HUES64 (cell line): ENCODE results near the gene ITPRIPL1.

Experiments
- H3K27ac ChIP-seq: 2 replicates; pipeline ENCODE4 v1.7.0; 2013; ENCODE audit warnings: low read depth, low read length, inconsistent platforms
- H3K27me3 ChIP-seq: 2 replicates; pipeline ENCODE4 v1.6.1; 2013; ENCODE audit warnings: mild to moderate bottlenecking, low read length; ENCODE audit not compliant: insufficient read depth
- H3K36me3 ChIP-seq: 2 replicates; pipeline ENCODE4 v1.6.1; 2013; ENCODE audit warnings: mild to moderate bottlenecking, low read length; ENCODE audit not compliant: insufficient read depth
- H3K4me1 ChIP-seq: 2 replicates; pipeline ENCODE4 v1.6.1; 2013; ENCODE audit warnings: mild to moderate bottlenecking, low read length, moderate library complexity; ENCODE audit not compliant: insufficient read depth
- H3K4me3 ChIP-seq: 2 replicates; pipeline ENCODE4 v1.5.1; 2013; ENCODE audit warnings: mild to moderate bottlenecking, low read length, moderate library complexity
- H3K9ac ChIP-seq: 2 replicates; pipeline ENCODE4 v1.6.1; 2013; ENCODE audit warnings: mild to moderate bottlenecking, low read depth, low read length
- H3K9me3 ChIP-seq: 2 replicates; pipeline ENCODE4 v1.6.1; 2013; ENCODE audit warnings: low read depth, low read length; ENCODE audit not compliant: insufficient read depth
- WGBS: fragments of 150-250, 120-280 bp; methylation state at CpG from one replicate; pipeline ENCODE4 v1.1.7; 2013; ENCODE audit warnings: missing lambda C conversion rate; 5-methylcytosine and 5-hydroxymethylcytosine counted together

Gene ITPRIPL1

DNA sequence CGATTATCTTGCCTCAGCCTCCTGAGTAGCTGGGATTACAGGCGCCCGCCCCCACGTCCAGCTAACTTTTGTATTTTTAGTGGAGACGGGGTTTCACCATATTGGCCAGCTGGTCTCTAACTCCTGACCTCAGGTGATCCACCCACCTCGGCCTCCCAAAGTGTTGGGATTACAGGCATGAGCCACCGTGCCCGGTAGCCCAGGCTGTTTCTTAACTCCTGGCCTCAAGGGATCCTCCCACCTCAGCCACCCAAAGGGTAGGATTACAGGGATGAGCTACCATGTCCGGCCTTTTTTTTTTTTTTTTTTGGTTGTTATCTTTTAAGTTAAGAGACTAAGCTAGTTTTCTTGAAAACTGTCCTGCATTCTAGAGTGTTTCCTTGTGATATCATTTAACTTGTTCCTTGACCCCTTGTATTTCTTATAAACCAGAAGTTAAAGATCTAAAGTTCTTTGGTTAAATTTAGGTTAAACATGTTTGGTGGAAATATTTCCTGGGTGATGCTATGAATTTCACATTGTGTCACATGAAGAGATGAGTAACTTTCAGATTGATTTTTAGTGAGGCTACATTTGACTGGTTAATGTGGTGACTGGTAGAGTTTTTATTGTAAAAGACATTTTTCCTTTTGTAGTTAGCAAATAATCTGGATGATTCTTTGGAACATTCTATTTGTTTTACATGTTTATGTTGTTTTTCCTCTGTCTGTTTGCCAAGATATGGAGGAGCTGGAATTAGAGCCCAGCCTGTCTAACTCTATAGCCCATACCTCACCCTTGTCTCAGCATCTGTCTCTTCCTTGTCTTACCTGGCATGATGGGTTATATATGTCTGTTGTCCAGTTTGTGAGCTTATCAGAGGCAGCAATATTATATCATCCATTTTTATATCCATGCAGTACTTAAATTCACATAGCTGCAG is 15.6 kb downstream of the ITPRIPL1 start:
- peaks cover 52% of the 10 kb centered on the region for H3K36me3 ChIP-seq
- H3K4me1 ChIP-seq, result no peaks in the 10 kb centered on the region; the same call in 1 of the 2 replicates
- H3K4me3 ChIP-seq, result no peak overlapping the region
- no peaks in the 10 kb centered on the region for H3K27me3 ChIP-seq
- WGBS, result 94% methylated on average over 8 of the region's 9 CpGs
- no peaks in the 10 kb centered on the region for H3K9me3 ChIP-seq
- H3K27ac ChIP-seq, result no peak overlapping the region
- no peak overlapping the region for H3K9ac ChIP-seq

DNA sequence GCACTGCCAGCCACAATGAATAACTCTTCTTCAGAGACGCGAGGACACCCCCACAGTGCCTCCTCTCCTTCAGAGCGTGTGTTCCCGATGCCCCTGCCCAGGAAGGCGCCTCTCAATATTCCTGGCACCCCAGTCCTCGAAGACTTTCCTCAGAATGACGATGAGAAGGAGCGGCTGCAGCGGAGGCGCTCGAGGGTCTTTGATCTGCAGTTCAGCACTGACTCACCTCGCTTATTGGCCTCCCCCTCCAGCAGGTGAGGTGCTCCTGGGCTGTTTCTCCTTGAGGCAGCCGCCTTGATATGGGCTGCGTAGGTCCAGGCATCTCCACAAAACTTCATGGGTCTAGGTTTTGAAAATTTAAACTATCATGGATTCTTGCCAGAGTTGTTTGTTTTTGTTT is 16.5 kb downstream of the ITPRIPL1 start:
- no peaks in the 10 kb centered on the region; the same call in 1 of the 2 replicates for H3K4me1 ChIP-seq
- no peak overlapping the region for H3K27ac ChIP-seq
- H3K36me3 ChIP-seq, result peaks cover 61% of the 10 kb centered on the region
- 97% methylated on average over 14 of the region's 14 CpGs for WGBS
- no peak overlapping the region for H3K4me3 ChIP-seq
- no peaks in the 10 kb centered on the region for H3K9me3 ChIP-seq
- no peak overlapping the region for H3K9ac ChIP-seq
- no peaks in the 10 kb centered on the region for H3K27me3 ChIP-seq

DNA sequence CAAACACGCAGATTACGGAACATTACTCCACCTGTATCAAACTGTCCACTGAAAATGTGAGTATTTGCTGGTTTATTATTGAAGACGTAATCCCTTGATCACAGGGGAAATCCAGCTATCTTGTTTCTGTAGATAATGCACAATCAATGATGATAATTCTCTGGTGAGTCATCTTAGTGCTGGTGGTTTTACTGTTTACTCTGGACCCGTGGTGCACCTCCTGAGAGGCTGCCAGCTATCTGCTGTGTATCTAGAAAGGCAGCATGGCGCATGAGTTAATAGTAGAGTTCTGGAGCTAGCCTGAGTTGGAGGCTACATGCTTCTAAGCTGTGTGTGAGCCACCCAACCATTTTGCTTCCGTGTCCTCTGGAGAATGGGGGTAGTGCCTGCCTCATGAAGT is 17.0 kb downstream of the ITPRIPL1 start:
- no peaks in the 10 kb centered on the region for H3K9me3 ChIP-seq
- peaks cover 66% of the 10 kb centered on the region for H3K36me3 ChIP-seq
- 89% methylated on average over 4 of the region's 6 CpGs for WGBS
- H3K27ac ChIP-seq, result no peak overlapping the region
- no peaks in the 10 kb centered on the region for H3K4me1 ChIP-seq
- H3K4me3 ChIP-seq, result no peak overlapping the region
- no peaks in the 10 kb centered on the region for H3K27me3 ChIP-seq
- no peak overlapping the region for H3K9ac ChIP-seq

- Histone ChIP-seq H3K9ac (no peak overlapping the region), H3K9me3 (no peaks in the 10 kb centered on the region), H3K27ac (no peak overlapping the region), H3K4me3 (no peak overlapping the region), H3K36me3 (peaks cover 83% of the 10 kb centered on the region), H3K4me1 (no peaks in the 10 kb centered on the region), H3K27me3 (no peaks in the 10 kb centered on the region)
- 92% methylated on average over 5 of the region's 5 CpGs for WGBS
Measured at GRCh38 chr2:96344011-96344410, 18.9 kb downstream of the ITPRIPL1 start.

- Histone ChIP-seq H3K27me3 (no peaks in the 10 kb centered on the region), H3K36me3 (peaks cover 94% of the 10 kb centered on the region), H3K27ac (no peak overlapping the region), H3K9ac (no peak overlapping the region), H3K4me1 (no peaks in the 10 kb centered on the region), H3K9me3 (no peaks in the 10 kb centered on the region), H3K4me3 (no peak overlapping the region)
- WGBS, result 94% methylated on average over 4 of the region's 4 CpGs
Measured at GRCh38 chr2:96345438-96345837, 20.3 kb downstream of the ITPRIPL1 start.

DNA sequence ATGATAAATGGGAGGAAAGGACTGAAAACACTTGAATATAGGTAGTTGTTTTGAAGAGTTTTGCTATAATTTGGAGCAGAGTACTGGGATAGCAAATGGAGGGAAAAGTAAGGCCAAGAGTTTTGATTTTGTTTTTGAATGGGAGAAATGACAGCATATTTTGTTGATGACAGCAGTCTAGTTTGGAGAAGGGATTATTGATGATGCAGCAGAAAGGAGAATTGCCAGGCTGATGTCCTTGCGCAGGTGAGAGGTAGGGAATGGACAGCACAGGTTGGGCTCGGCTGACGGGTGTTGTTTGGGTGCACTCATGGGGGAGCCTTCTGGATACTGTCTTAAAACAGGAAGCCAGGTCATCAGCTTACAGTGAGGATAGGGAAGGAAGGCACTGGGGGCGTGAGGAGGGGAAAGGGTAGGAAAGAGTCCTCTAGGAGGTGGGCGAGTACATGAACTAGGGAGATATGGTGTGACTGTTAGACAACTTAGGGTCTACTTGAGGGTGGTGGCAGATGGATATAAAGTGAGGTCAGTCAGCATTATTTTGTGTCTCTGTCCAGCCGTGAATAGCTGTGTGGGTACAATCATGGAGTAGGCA is 20.8 kb downstream of the ITPRIPL1 start:
- Histone ChIP-seq H3K27me3 (no peaks in the 10 kb centered on the region), H3K9me3 (no peaks in the 10 kb centered on the region), H3K4me1 (no peaks in the 10 kb centered on the region), H3K27ac (no peak overlapping the region), H3K36me3 (peaks cover 97% of the 10 kb centered on the region), H3K4me3 (no peak overlapping the region), H3K9ac (no peak overlapping the region)
- 92% methylated on average over 6 of the region's 6 CpGs for WGBS

DNA sequence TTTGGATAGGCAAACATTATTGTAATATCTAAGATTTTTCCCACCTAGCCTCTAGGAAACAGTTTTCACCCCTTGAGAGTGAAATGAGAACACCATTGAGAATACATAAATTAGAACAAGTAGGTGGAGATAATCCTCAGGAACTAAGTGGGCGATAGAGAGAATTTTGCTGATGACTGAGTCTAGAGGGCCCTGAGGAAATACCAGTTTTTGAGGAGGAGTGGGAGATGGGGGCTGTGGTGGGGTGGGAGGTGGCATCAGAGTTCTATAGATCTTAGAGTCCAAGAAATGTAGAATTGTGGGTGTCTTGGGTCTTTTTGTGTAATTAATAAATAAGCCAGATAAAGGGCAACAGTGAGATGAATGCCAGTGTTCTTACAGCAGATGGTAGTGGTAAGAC is 22.3 kb downstream of the ITPRIPL1 start:
- Histone ChIP-seq H3K27me3 (no peaks in the 10 kb centered on the region), H3K9ac (no peak overlapping the region), H3K4me1 (no peaks in the 10 kb centered on the region), H3K27ac (no peak overlapping the region), H3K4me3 (no peak overlapping the region), H3K36me3 (peaks cover 97% of the 10 kb centered on the region), H3K9me3 (no peaks in the 10 kb centered on the region)
- WGBS, result 95% methylated on average over 1 of the region's 1 CpG

- 96% methylated on average over 9 of the region's 9 CpGs for WGBS
- Histone ChIP-seq H3K9me3 (no peaks in the 10 kb centered on the region), H3K36me3 (peaks cover 97% of the 10 kb centered on the region), H3K9ac (no peak overlapping the region), H3K4me1 (no peaks in the 10 kb centered on the region), H3K4me3 (no peak overlapping the region), H3K27ac (no peak overlapping the region), H3K27me3 (no peaks in the 10 kb centered on the region)
Measured at GRCh38 chr2:96353032-96353561, 28.0 kb downstream of the ITPRIPL1 start.

- Histone ChIP-seq H3K4me1 (no peaks in the 10 kb centered on the region), H3K27me3 (no peaks in the 10 kb centered on the region), H3K4me3 (no peak overlapping the region), H3K9me3 (no peaks in the 10 kb centered on the region), H3K27ac (no peak overlapping the region), H3K36me3 (peaks cover 95% of the 10 kb centered on the region), H3K9ac (no peak overlapping the region)
- WGBS, result 100% methylated on average over 4 of the region's 4 CpGs
Measured at GRCh38 chr2:96353606-96354101, 28.5 kb downstream of the ITPRIPL1 start.

GRCh38 chr2:96354492-96354891 is 29.4 kb downstream of the ITPRIPL1 start:
- no peaks in the 10 kb centered on the region for H3K9me3 ChIP-seq
- no peak overlapping the region for H3K4me3 ChIP-seq
- no peaks in the 10 kb centered on the region for H3K27me3 ChIP-seq
- no peak overlapping the region for H3K9ac ChIP-seq
- no peak overlapping the region for H3K27ac ChIP-seq
- H3K4me1 ChIP-seq, result no peaks in the 10 kb centered on the region
- 94% methylated on average over 4 of the region's 4 CpGs for WGBS
- peaks cover 95% of the 10 kb centered on the region for H3K36me3 ChIP-seq

GRCh38 chr2:96356889-96357288 is 31.8 kb downstream of the ITPRIPL1 start:
- Histone ChIP-seq H3K4me3 (no peak overlapping the region), H3K27ac (no peak overlapping the region), H3K9me3 (no peaks in the 10 kb centered on the region), H3K27me3 (no peaks in the 10 kb centered on the region), H3K9ac (no peak overlapping the region), H3K36me3 (peaks cover 94% of the 10 kb centered on the region), H3K4me1 (no peaks in the 10 kb centered on the region)
- 95% methylated on average over 6 of the region's 6 CpGs for WGBS
